Dendritic cell treated with granulocyte-macrophage colony-stimulating factor and Interleukin-4, amounts not matched to agents 40 ng/mL and 50 ng/mL, for 4 days (primary cell): Measurements from ENCODE around the gene PMPCA.
A peak's percentile ranks its signal among the peaks of the same experiment; 100 is the strongest.

Experiments
- H3K27ac Mint-ChIP-seq: one replicate; pipeline ENCODE4 v1.8.0; 2022; ENCODE audit warnings: mild to moderate bottlenecking, mixed read lengths
- H3K27me3 Mint-ChIP-seq: one replicate; pipeline ENCODE4 v1.8.0; 2022; ENCODE audit warnings: mild to moderate bottlenecking, mixed read lengths
- H3K36me3 Mint-ChIP-seq: one replicate; pipeline ENCODE4 v1.8.0; 2022; ENCODE audit warnings: low read depth, mixed read lengths
- H3K4me1 Mint-ChIP-seq: one replicate; pipeline ENCODE4 v1.8.0; 2022; ENCODE audit warnings: low read depth, mixed read lengths
- H3K4me3 Mint-ChIP-seq: one replicate; pipeline ENCODE4 v1.8.0; 2022; ENCODE audit warnings: mild to moderate bottlenecking, moderate library complexity, mixed read lengths
- H3K9me3 Mint-ChIP-seq: one replicate; pipeline ENCODE4 v1.8.0; 2022; ENCODE audit warnings: mixed read lengths
- intact Hi-C: fragments of 100-400 bp; cut with micrococcal nuclease; formaldehyde crosslinking; loops from one replicate; pipeline ENCODE4 v1.15.0; 2022

Gene PMPCA

DNA sequence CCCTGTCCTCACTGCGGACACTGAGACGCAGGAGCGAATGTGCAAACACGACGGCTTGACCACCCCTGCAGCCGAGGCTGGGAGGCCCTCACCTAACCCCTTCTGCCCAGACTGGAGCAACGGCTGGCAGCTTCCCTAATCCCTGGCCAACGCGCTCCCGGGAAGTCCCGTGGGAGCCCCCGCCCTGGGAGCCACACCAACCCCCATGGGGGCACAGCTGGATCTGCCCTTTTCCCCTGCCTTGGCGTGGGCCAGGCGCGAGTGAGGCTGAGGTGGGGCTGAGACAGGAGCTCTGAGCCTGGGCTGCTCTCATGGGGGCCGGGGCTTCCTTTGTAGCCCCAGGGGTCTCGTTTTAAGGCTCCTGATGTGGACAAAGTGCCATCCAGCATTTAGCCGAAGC is 42.3 kb upstream of the PMPCA start:
- Mint-ChIP-seq H3K27ac (peak overlapping the region; percentile 0), H3K9me3 (no peaks in the 10 kb centered on the region), H3K36me3 (peaks cover 92% of the 10 kb centered on the region), H3K4me1 (peaks cover 76% of the 10 kb centered on the region), H3K27me3 (no peaks in the 10 kb centered on the region), H3K4me3 (no peak overlapping the region)
- intact Hi-C loops: no loop called here

DNA sequence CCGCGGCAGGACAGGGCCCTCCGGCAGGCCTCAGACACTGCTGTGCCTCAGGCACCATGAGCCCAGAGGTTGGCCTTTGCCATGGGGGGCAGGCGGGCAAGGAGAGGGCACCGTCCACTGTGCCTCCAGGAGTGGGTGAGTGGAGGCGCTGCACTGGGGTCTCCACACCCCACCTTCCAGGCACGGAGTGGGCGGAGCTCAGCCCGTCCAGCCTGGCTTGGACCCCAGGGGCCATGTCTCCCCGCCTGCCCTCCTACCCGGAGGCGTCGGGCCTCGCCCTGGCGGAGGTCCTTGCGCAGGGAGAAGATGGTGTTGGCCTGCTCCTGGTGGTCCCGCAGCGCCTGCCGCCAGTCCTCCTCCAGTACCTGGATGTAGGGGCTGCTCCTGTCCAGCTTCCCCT is 40.4 kb upstream of the PMPCA start:
- intact Hi-C loops: no loop called here
- no peaks in the 10 kb centered on the region for H3K27me3 Mint-ChIP-seq
- H3K36me3 Mint-ChIP-seq: peaks cover 97% of the 10 kb centered on the region
- H3K4me3 Mint-ChIP-seq: no peak overlapping the region
- H3K4me1 Mint-ChIP-seq: peaks cover 77% of the 10 kb centered on the region
- no peak overlapping the region for H3K27ac Mint-ChIP-seq
- H3K9me3 Mint-ChIP-seq: no peaks in the 10 kb centered on the region

DNA sequence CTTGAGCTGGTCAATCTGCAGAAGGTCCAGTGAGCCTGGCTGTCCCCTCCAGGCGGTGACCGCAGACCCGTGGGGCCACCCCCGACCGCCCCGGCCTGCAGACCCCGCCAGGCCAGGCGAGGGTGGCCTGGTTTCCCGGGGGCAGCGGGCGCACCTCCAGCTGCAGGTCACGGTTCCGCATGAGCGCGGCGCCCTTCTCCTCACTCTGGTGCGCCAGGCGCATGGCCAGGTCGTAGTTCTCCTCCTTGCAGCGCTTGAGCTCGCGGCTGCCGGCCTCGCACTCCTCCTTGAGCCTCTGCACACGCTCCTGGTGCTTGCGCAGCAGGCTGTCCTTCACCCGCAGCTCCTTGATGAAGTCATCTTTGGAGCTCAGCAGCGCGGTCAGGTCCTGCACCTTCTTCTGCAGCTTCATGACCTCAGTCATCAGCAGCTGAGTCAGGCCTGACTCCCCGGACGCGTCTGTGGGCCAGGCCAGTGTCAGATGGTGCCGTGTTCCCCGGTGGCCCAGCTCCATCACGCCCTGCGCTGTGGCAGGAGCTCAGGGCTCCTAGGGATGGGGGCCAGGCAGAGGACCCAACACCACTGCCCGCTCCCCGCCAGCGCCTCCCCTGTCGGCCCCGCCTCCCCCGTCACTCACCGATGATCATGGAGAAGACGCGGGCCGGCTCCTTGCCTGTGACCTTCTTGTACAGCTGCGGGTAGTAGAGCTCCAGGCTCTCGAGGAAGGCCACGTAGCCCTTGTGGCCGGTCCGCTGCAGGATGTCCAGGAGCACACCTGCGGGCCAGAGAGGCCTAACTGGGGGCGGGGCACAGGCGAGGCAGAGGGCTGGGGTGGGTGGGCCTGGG is 39.5 kb upstream of the PMPCA start:
- Mint-ChIP-seq H3K9me3 (no peaks in the 10 kb centered on the region), H3K27me3 (no peaks in the 10 kb centered on the region), H3K4me3 (peak overlapping the region; percentile 17), H3K36me3 (peaks cover 97% of the 10 kb centered on the region), H3K4me1 (peaks cover 77% of the 10 kb centered on the region), H3K27ac (no peak overlapping the region)
- intact Hi-C loops: no loop called here

DNA sequence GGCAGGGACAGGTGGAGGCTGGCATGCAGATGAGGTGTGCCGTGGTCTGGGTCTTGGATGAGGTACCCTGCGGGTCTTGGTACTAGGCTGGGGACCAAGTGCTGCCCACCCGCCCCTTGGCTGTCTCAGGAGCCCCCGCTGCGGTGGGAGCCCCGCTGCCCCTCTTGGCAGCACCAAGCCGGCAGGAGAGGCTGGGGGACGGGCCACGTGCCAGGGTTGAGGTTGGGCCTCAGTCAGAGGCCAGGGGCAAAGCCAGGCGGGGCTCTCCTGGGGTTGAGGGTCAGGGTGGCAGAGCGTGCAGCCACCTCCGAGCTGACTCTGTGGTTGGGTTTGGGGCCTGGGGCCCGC is 39.0 kb upstream of the PMPCA start:
- Mint-ChIP-seq H3K4me1 (peaks cover 77% of the 10 kb centered on the region), H3K27ac (no peak overlapping the region), H3K4me3 (peak overlapping the region; percentile 4), H3K9me3 (no peaks in the 10 kb centered on the region), H3K27me3 (no peaks in the 10 kb centered on the region), H3K36me3 (peaks cover 94% of the 10 kb centered on the region)
- intact Hi-C loops: no loop called here

DNA sequence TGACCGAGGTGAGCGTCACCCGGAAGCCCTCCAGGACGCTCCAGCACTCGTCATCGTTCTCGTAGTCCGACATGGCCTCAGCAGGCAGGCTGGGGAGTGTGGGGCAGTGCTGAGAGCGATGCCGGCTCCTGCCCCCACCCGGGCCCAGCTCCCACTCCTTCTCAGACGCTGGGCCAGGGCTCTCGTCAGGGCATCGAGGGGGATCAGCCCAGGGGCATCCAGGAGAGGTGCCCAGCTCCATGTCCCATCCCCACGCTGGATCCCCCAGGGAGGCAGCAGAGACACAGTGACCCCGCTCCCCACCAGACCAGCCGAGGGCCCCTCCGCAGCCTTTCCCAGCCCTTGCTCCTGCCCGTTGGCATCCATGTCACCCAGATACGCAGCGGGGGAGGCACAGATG is 38.5 kb upstream of the PMPCA start:
- H3K4me3 Mint-ChIP-seq: peak overlapping the region; percentile 97
- H3K27ac Mint-ChIP-seq: peak overlapping the region; percentile 93
- no peaks in the 10 kb centered on the region for H3K9me3 Mint-ChIP-seq
- intact Hi-C loops: no loop called here
- no peaks in the 10 kb centered on the region for H3K27me3 Mint-ChIP-seq
- peaks cover 77% of the 10 kb centered on the region for H3K4me1 Mint-ChIP-seq
- H3K36me3 Mint-ChIP-seq: peaks cover 89% of the 10 kb centered on the region

DNA sequence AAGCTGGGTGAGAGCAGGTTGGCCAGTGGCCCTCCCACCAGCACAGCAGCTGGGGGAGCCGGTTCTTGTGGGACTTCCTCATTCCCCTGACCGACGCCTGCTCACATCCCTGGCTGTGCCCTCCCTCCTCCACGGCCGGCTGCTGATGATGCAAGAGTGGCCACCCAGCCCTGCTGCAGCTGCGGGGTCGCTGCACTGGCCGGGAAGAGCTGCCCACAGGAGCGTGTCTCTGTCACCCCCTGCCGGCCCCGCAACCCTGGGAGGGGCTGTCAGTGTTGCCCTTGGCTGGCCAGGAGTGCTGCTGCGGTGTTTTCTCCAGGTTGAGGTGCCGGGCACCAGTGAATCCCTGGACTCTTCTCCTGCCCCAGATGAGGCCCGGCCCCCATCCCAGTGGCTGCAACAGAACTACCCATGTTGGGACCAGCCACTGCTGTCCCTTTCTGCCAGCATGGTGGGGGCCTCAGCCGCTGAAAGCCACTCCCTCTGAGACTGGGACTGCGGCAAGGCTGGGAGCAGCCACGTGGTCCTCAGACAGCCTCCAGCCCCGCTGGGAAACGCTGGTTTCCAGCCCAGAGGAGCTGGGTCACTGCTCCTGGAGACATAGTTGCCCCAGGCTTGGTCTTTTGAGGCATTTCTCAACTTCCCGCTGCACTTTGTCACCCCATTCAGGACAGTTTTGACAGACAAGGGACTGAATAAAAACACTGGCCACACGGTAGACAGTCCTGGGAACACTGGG is 37.7 kb upstream of the PMPCA start:
- Mint-ChIP-seq H3K4me3 (peak overlapping the region; percentile 97), H3K27me3 (no peaks in the 10 kb centered on the region), H3K4me1 (peaks cover 76% of the 10 kb centered on the region), H3K9me3 (no peaks in the 10 kb centered on the region), H3K27ac (peak overlapping the region; percentile 93), H3K36me3 (peaks cover 81% of the 10 kb centered on the region)
- intact Hi-C loops: loop anchor here (1.0 kb wide), 1 partner anchor 9 kb away; the partner anchor contains the start of gene DNLZ

DNA sequence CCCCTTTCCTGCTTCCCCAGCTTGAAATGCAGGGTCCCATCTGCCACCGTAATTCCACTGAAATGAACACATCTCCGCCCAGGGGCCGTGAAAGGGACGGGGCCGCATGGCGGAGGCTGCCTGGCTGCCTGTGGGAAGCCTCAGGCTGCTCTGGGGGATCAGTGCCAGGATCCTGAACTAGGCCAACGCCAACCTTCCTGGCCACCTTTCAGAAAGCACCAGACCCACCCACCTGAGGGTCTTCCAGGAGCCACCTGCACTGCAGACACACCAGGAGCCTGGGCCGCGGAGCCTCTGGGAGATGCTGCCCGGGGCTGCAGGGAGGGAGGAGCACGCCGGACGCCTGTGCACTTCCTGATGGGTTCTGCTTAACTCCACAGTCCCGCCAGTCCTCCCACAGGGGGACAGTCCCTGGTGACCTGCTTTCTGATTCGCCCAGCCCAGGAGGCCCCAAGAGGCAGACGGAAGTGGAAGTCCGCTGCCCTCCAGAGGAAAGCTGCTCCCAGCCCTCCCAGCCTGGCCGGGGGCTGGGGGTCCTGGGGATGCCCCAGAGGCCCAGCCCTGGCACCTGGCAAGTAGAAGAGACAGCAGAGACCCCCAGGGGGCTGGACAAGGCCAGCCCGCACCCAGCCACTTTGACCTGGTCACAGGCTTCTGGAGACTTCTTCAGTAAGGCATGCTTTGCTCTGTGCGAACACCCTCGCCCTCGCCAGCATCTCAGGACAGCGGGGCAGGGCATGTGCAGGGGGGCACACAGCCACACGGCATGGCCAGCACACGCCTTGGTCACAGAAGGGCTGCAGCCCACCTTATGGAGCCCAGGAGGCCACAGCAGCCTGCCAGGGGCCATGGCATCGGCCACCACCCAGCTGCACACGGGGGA is 36.9 kb upstream of the PMPCA start, which contains the start of gene CARD9:
Gene CARD9 (minus strand): TSS at position 370 of the 883 bp plus-strand sequence. CDS start 1,591 bp downstream, outside the sequence.
- intact Hi-C loops: loop anchor here (1.0 kb wide), 1 partner anchor 10 kb away; the partner anchor contains the start of gene DNLZ

DNA sequence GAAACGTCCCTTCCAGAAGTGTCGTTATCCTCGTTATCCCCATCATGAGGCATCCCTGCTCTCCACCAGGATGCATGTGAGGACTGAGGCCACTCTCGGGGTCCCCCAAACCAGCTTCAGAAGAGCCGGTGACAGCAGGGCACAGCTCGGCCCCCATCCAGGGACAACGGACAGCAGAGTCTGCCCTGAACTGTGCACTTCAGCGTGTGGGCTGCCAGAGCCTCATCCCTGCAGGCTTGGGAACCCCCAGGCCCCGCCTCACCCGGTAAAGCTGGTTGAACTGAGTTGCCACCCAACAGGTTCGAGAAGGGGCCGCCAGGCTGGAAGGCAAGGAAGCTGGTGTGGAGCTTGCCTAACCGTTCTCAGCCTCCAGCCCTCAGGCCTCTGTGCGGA is 36.3 kb upstream of the PMPCA start:
- H3K4me1 Mint-ChIP-seq: peaks cover 67% of the 10 kb centered on the region
- intact Hi-C loops: no loop called here

More for the DNA sequence above, 36.9 kb upstream of the PMPCA start, which contains the start of gene CARD9:
- H3K27ac Mint-ChIP-seq: peak within 1 kb of the TSS; percentile 93
- peaks cover 81% of the 10 kb centered on the region for H3K36me3 Mint-ChIP-seq
- H3K9me3 Mint-ChIP-seq: no peaks in the 10 kb centered on the region
- peaks cover 68% of the 10 kb centered on the region for H3K4me1 Mint-ChIP-seq
- peak within 1 kb of the TSS; percentile 97 for H3K4me3 Mint-ChIP-seq
- H3K27me3 Mint-ChIP-seq: no peaks in the 10 kb centered on the region

DNA sequence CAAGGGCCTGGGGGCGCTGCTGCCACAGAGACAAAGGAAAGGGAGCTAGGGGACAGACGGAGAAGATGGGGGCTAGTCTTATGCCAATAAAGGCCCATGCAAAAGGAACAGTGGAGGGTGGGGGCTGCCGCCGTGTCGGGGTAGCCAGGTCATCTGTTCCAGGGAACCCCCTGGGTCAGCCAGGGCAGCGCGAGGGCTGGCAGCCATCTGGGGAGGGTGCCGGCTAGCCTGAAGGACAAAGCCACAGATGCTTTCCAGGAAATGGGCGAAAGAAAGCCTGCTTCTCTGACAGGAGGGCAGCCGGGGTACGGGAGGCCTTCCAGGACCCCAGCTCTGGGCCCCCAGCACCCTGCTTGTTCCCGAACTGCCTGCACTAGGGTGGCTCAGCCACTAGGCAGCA is 35.4 kb upstream of the PMPCA start:
- Mint-ChIP-seq H3K4me1 (peaks cover 60% of the 10 kb centered on the region), H3K4me3 (no peak overlapping the region), H3K36me3 (peaks cover 81% of the 10 kb centered on the region), H3K27ac (peak overlapping the region; percentile 93), H3K9me3 (no peaks in the 10 kb centered on the region), H3K27me3 (no peaks in the 10 kb centered on the region)
- intact Hi-C loops: no loop called here

More for the DNA sequence above, 36.3 kb upstream of the PMPCA start:
- no peaks in the 10 kb centered on the region for H3K27me3 Mint-ChIP-seq
- no peaks in the 10 kb centered on the region for H3K9me3 Mint-ChIP-seq
- H3K27ac Mint-ChIP-seq: peak overlapping the region; percentile 93
- peak overlapping the region; percentile 97 for H3K4me3 Mint-ChIP-seq
- H3K36me3 Mint-ChIP-seq: peaks cover 81% of the 10 kb centered on the region

DNA sequence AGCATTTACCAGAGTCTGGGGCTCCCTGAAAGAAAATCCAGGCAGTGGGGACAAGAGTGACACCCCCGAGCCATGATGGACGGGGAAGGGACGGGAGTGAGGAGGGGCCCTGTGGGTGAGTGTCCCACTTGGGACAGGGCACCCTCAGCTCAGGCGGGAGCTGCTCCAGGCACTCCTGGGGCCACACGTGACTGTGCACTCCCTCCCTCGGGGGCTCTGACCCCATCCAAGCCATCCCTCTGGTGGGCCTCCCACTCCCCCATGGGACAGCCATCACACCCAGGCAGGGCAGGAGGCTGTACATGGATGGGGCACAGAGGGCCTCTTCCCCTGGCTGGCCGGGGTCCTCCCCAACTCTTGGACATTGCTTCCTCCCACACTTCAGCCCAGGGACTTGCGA is 34.0 kb upstream of the PMPCA start:
- Mint-ChIP-seq H3K4me1 (peaks cover 49% of the 10 kb centered on the region), H3K36me3 (peaks cover 81% of the 10 kb centered on the region), H3K4me3 (no peak overlapping the region), H3K9me3 (no peaks in the 10 kb centered on the region), H3K27ac (peak overlapping the region; percentile 93), H3K27me3 (no peaks in the 10 kb centered on the region)
- intact Hi-C loops: no loop called here

DNA sequence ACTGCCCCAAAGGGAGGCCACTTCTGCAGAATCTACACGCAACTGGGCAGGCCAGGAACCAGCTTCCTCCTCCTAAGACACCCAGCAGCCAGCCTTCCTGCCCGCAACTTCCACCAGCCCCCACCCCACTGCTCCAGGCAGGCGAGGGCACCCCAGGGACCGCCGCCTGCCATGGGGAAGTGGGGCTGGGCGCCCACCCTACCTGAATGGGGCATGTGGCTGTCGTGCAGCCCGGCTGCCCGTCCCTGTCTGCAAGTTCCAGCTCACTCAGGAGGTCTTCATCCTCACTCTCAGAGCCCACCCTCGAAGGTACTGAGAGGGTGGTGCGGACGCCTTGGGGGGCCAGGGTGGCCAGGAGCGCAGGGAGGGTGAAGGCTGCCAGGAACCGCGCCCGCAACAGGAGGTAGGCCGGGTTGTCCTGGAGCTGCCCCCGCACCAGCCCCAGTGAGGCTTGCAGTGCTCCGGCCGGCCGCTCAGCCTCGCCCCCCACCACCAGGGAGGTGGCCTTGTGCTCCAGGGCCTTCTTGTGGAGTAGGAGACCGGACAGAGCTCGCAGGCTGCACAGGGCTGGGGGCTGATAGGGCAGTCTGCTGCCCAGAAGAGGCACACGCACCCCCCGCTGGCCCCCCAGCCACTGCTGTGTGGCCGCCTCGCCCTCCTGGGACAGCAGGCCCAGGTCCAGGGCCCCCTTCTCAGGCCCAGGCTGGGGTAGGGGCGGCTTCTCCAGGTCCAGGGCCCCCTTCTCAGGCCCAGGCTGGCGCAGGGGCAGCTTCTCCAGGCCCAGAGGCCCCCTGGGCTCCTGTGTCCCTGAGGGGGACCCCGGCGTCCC is 32.9 kb upstream of the PMPCA start:
- peaks cover 40% of the 10 kb centered on the region for H3K4me1 Mint-ChIP-seq
- H3K27me3 Mint-ChIP-seq: no peaks in the 10 kb centered on the region
- H3K4me3 Mint-ChIP-seq: peak overlapping the region; percentile 49
- H3K36me3 Mint-ChIP-seq: peaks cover 81% of the 10 kb centered on the region
- no peaks in the 10 kb centered on the region for H3K9me3 Mint-ChIP-seq
- intact Hi-C loops: no loop called here
- peak overlapping the region; percentile 93 for H3K27ac Mint-ChIP-seq

DNA sequence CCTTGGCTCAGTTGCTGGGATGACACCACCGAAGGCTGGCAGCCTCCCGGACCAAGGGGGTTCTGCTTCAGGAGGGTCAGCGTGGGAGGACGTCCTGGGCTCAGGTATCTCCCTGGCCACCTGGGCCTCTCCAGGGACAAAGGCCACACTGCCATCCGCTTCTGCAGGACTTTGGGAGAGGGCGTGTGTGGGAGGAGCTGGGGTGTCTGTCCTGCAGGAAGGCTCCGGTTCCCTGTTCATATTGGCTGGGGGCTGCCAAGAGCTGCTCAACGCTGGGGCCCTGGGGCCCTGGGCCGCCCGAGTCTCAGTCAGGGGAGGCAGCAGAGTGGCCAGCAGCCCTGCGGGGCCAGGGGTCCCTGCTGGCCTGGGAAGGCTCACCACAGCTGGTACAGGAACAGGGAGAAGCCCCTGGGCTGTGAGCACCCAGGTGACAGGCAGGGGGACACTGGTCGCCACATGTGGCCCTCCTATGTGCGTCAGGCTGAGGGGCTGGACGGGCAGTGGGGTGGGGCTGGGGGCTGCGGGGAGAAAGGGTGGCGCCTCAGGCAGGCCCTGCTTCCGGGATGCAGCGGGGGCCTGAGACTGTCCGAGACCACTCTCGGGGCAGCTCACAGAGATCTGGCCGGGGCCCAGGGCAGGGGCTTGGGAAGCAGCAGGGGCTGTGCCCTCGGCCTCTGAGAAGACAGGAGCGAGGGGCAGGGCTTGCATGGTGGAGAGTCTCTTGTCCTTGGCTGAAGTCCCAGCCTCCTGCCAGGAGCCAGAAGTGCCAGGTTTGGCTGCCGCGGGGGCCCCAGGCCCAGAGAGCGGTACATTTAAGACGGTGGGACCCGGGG is 32.1 kb upstream of the PMPCA start:
- no peaks in the 10 kb centered on the region for H3K9me3 Mint-ChIP-seq
- H3K27me3 Mint-ChIP-seq: no peaks in the 10 kb centered on the region
- H3K36me3 Mint-ChIP-seq: peaks cover 81% of the 10 kb centered on the region
- intact Hi-C loops: no loop called here
- peak overlapping the region; percentile 46 for H3K27ac Mint-ChIP-seq
- no peak overlapping the region for H3K4me3 Mint-ChIP-seq
- H3K4me1 Mint-ChIP-seq: peaks cover 40% of the 10 kb centered on the region
